ENCODE data around the gene ISM2. TPM values are rescaled to one million over a fixed set of nuclear protein-coding genes. Genes with fewer than 3 reads are reported as not detected.

Gene ISM2
- total and polyA plus RNA-seq, 2 of the 13 experiments (the other 11 are each of a cell fraction or from before 2014, with no cell fraction given) = 1.8 to 40.7 TPM

GRCh38 chr14:77502109-77502782, 3.6 kb upstream of the ISM2 start (continued):
- TF ChIP-seq YY1 (IDR thresholded peaks at IDR 0.05; ENCODE audit: insufficient read depth, insufficient replicate concordance, low read depth, low read length) (peak; percentile 18), ZMYM4 (CRISPR knock-in tag; IDR thresholded peaks at IDR 0.05) (peak; percentile 15; the same call in 1 of the 2 replicates), ZNF264 (CRISPR knock-in tag; IDR thresholded peaks at IDR 0.05) (peak; percentile 50; the same call in 1 of the 2 replicates), REST (IDR thresholded peaks at IDR 0.05; ENCODE audit: borderline replicate concordance in 1 of 2, low read depth in 1 of 2, low read length in 2 of 2) (no peak), SOX6 (IDR thresholded peaks at IDR 0.05) (no peak), SOX6 (CRISPR knock-in tag; IDR thresholded peaks at IDR 0.05) (peak; percentile 41), ISL2 (CRISPR knock-in tag; IDR thresholded peaks at IDR 0.05) (peak; percentile 65), ZNF564 (CRISPR knock-in tag; IDR thresholded peaks at IDR 0.05) (no peak), PPARG (CRISPR knock-in tag; conservative IDR thresholded peaks at IDR 0.05) (peak; percentile 98), SOX5 (CRISPR knock-in tag; IDR thresholded peaks at IDR 0.05; ENCODE audit: borderline replicate concordance) (peak; percentile 75; the same call in 1 of the 2 replicates), SP2 (CRISPR knock-in tag; IDR thresholded peaks at IDR 0.05) (no peak), DPF2 (CRISPR knock-in tag; IDR thresholded peaks at IDR 0.05; ENCODE audit: borderline replicate concordance, low read depth) (0 out of 2 replicates have a peak, but pooled peaks have one; percentile 40), ZNF468 (CRISPR knock-in tag; IDR thresholded peaks at IDR 0.05) (no peak), PBX3 (CRISPR knock-in tag; IDR thresholded peaks at IDR 0.05; ENCODE audit: borderline replicate concordance) (no peak), NFIC (IDR thresholded peaks at IDR 0.05; ENCODE audit: low read length) (peak; percentile 66; the same call in 1 of the 2 replicates)
- TF ChIP-seq, protein P1, sequence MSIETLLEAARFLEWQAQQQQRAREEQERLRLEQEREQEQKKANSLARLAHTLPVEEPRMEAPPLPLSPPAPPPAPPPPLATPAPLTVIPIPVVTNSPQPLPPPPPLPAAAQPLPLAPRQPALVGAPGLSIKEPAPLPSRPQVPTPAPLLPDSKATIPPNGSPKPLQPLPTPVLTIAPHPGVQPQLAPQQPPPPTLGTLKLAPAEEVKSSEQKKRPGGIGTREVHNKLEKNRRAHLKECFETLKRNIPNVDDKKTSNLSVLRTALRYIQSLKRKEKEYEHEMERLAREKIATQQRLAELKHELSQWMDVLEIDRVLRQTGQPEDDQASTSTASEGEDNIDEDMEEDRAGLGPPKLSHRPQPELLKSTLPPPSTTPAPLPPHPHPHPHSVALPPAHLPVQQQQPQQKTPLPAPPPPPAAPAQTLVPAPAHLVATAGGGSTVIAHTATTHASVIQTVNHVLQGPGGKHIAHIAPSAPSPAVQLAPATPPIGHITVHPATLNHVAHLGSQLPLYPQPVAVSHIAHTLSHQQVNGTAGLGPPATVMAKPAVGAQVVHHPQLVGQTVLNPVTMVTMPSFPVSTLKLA (IDR thresholded peaks at IDR 0.05) = peak; percentile 68
- TF ChIP-seq, protein P2, sequence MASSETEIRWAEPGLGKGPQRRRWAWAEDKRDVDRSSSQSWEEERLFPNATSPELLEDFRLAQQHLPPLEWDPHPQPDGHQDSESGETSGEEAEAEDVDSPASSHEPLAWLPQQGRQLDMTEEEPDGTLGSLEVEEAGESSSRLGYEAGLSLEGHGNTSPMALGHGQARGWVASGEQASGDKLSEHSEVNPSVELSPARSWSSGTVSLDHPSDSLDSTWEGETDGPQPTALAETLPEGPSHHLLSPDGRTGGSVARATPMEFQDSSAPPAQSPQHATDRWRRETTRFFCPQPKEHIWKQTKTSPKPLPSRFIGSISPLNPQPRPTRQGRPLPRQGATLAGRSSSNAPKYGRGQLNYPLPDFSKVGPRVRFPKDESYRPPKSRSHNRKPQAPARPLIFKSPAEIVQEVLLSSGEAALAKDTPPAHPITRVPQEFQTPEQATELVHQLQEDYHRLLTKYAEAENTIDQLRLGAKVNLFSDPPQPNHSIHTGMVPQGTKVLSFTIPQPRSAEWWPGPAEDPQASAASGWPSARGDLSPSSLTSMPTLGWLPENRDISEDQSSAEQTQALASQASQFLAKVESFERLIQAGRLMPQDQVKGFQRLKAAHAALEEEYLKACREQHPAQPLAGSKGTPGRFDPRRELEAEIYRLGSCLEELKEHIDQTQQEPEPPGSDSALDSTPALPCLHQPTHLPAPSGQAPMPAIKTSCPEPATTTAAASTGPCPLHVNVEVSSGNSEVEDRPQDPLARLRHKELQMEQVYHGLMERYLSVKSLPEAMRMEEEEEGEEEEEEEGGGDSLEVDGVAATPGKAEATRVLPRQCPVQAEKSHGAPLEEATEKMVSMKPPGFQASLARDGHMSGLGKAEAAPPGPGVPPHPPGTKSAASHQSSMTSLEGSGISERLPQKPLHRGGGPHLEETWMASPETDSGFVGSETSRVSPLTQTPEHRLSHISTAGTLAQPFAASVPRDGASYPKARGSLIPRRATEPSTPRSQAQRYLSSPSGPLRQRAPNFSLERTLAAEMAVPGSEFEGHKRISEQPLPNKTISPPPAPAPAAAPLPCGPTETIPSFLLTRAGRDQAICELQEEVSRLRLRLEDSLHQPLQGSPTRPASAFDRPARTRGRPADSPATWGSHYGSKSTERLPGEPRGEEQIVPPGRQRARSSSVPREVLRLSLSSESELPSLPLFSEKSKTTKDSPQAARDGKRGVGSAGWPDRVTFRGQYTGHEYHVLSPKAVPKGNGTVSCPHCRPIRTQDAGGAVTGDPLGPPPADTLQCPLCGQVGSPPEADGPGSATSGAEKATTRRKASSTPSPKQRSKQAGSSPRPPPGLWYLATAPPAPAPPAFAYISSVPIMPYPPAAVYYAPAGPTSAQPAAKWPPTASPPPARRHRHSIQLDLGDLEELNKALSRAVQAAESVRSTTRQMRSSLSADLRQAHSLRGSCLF (CRISPR knock-in tag; IDR thresholded peaks at IDR 0.05; ENCODE audit: borderline replicate concordance) = no peak

Measured in HepG2 (cell line).